GM18508 (cell line): Measurements from ENCODE around the gene SUMO3.

Experiments used
- ATAC-seq: cut with Tn5 transposase; IDR thresholded peaks from one replicate; pipeline ENCODE4 v1.9.1; 2021; ENCODE audit warnings: moderate number of reproducible peaks; ENCODE audit not compliant: insufficient read depth, unreplicated experiment

The SUMO3 gene

GRCh38 chr21:44763451-44764318, 54.2 kb downstream of the SUMO3 start:
- no peak for ATAC-seq

GRCh38 chr21:44763050-44763378, 54.8 kb downstream of the SUMO3 start:
- no peak for ATAC-seq

- no peak for ATAC-seq
Measured at GRCh38 chr21:44762221-44763049, 55.4 kb downstream of the SUMO3 start.

GRCh38 chr21:44761747-44762208, 56.1 kb downstream of the SUMO3 start:
- no peak for ATAC-seq

GRCh38 chr21:44761011-44761729, 56.7 kb downstream of the SUMO3 start:
- ATAC-seq = no peak

- ATAC-seq = no peak
Measured at GRCh38 chr21:44760376-44760775, 57.5 kb downstream of the SUMO3 start.

GRCh38 chr21:44759628-44760285, 58.1 kb downstream of the SUMO3 start:
- no peak for ATAC-seq

- no peak for ATAC-seq
Measured at GRCh38 chr21:44758781-44759627, 58.9 kb downstream of the SUMO3 start.

- no peak for ATAC-seq
Measured at GRCh38 chr21:44758141-44758561, 59.7 kb downstream of the SUMO3 start.

- no peak for ATAC-seq
Measured at GRCh38 chr21:44757731-44758130, 60.1 kb downstream of the SUMO3 start.

- no peak for ATAC-seq
Measured at GRCh38 chr21:44756423-44757185, 61.3 kb downstream of the SUMO3 start.
